ENCODE measurements around the gene RTKN2. TPM values are rescaled to one million over a fixed set of nuclear protein-coding genes. Genes with fewer than 3 reads are reported as not detected.

The RTKN2 gene
- total RNA-seq, 2 donors from 2014 or later, result 2.1 to 3.6 TPM

DNA sequence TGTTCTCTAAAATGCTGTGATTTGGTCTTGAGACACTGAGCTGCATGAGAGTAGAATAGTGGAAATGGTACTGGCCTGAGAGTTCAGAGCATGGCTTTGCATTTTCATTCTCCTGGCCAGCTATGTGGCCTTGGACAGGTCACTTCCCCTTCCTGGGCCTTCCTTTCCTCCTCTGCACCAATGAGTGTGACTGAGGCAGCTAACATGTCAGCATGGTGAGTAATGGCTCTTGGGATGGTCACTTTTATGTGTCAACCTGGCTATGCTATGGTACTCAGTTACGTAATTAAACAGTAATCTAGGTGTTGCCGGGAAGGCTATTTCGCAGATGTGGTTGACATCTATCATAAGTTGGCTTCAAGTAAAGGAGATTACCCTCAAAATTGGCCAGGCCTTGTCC, 109.3 kb downstream of the RTKN2 start:
- H3K36me3 ChIP-seq, result no peaks in the 10 kb centered on the region
- no peak overlapping the region for H3K27ac ChIP-seq
- WGBS, result 97% methylated on average over 3 of the region's 3 CpGs
- TF ChIP-seq POLR2A (IDR thresholded peaks at IDR 0.05), result no peak
- no peak for TF ChIP-seq CTCF (IDR thresholded peaks at IDR 0.05)
- TF ChIP-seq POLR2AphosphoS5 (IDR thresholded peaks at IDR 0.05), result no peak
- H3K27me3 ChIP-seq (replicated peaks; ENCODE audit: insufficient read depth), result no peaks in the 10 kb centered on the region
- DNase-seq (ENCODE audit: low spot score), result no peak
- H3K4me3 ChIP-seq, result no peak overlapping the region
- intact Hi-C loops (cut with DNase I), result no loop called here
- no peaks in the 10 kb centered on the region for H3K4me1 ChIP-seq (replicated peaks)
- H3K9me3 ChIP-seq, result no peaks in the 10 kb centered on the region

- Histone ChIP-seq H3K36me3 (no peaks in the 10 kb centered on the region), H3K4me1 (replicated peaks) (no peaks in the 10 kb centered on the region), H3K4me3 (no peak overlapping the region), H3K27ac (no peak overlapping the region), H3K27me3 (replicated peaks; ENCODE audit: insufficient read depth) (no peaks in the 10 kb centered on the region), H3K9me3 (no peaks in the 10 kb centered on the region)
- intact Hi-C loops (cut with DNase I), result no loop called here
- no peak for DNase-seq (ENCODE audit: low spot score)
- WGBS, result 93% methylated on average over 3 of the region's 3 CpGs
- TF ChIP-seq POLR2A (IDR thresholded peaks at IDR 0.05) (no peak), CTCF (IDR thresholded peaks at IDR 0.05) (no peak), POLR2AphosphoS5 (IDR thresholded peaks at IDR 0.05) (no peak)
These were observed 111.0 kb downstream of the RTKN2 start for GRCh38 chr10:62157601-62158000.

DNA sequence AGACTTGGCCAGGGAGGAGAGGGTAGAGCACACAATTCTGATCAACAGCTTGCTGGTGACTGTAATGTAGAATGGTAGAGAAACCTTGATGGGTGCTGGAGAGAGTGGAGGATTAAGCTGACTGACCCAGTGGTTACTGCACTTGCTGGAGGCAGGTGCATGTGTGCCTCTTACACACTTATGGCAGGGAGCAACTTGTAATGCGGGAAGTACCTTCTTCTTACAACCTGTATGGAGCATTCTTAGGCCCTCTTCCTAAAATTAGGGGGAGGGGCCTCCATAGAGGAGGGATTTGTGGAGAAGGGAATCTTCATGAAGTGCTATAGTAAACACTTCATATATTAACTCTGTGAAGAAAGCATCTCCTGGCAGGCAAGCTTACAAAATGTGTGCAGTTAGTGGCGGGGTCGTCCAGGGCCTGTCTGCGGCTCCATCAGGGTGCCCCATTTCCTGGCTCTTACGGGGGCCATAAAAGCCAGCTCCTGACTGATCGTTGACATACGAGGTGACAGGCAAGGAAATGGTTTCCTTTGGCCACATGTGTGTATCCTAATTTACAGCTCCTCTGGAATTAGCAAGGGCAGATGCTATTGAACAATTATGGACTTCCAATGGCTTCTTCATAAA, 113.5 kb downstream of the RTKN2 start:
- no peak overlapping the region for H3K4me3 ChIP-seq
- intact Hi-C loops (cut with DNase I), result no loop called here
- H3K27me3 ChIP-seq (replicated peaks; ENCODE audit: insufficient read depth), result no peaks in the 10 kb centered on the region
- no peak for DNase-seq (ENCODE audit: low spot score)
- TF ChIP-seq POLR2AphosphoS5 (IDR thresholded peaks at IDR 0.05) (no peak), POLR2A (IDR thresholded peaks at IDR 0.05) (no peak), CTCF (IDR thresholded peaks at IDR 0.05) (no peak)
- H3K36me3 ChIP-seq, result no peaks in the 10 kb centered on the region
- WGBS, result 76% methylated on average over 7 of the region's 7 CpGs
- H3K4me1 ChIP-seq (replicated peaks), result no peaks in the 10 kb centered on the region
- H3K27ac ChIP-seq, result no peak overlapping the region
- no peaks in the 10 kb centered on the region for H3K9me3 ChIP-seq

DNA sequence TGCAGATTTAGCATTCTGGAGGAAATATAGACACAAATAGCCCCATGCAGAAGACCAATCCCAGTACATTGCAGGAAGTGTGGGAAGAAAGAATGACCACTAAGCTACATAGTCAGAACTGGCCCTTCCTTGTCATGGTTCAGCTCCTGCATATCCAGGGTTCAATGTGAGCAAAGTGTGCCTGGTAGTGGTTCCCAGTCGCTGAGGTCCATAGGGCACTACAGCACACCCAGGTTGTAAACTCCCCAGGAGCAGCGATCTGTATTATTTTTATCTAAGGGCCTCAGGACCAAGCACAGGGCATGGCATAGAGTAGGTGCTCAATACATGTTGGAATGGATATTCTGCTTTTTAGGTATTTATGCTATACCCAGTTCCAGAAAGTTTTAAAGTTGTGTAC, 114.4 kb downstream of the RTKN2 start:
- 100% methylated on average over 2 of the region's 2 CpGs for WGBS
- TF ChIP-seq CTCF (IDR thresholded peaks at IDR 0.05), result no peak
- TF ChIP-seq POLR2AphosphoS5 (IDR thresholded peaks at IDR 0.05), result no peak
- TF ChIP-seq POLR2A (IDR thresholded peaks at IDR 0.05), result no peak
- no peaks in the 10 kb centered on the region for H3K4me1 ChIP-seq (replicated peaks)
- intact Hi-C loops (cut with DNase I), result no loop called here
- H3K9me3 ChIP-seq, result no peaks in the 10 kb centered on the region
- no peaks in the 10 kb centered on the region for H3K36me3 ChIP-seq
- H3K27me3 ChIP-seq (replicated peaks; ENCODE audit: insufficient read depth), result no peaks in the 10 kb centered on the region
- no peak overlapping the region for H3K27ac ChIP-seq
- DNase-seq (ENCODE audit: low spot score), result no peak
- H3K4me3 ChIP-seq, result no peak overlapping the region

GRCh38 chr10:62153191-62153590, 115.5 kb downstream of the RTKN2 start:
- DNase-seq (ENCODE audit: low spot score), result no peak
- Histone ChIP-seq H3K4me1 (replicated peaks) (no peaks in the 10 kb centered on the region), H3K27ac (no peak overlapping the region), H3K4me3 (no peak overlapping the region), H3K36me3 (no peaks in the 10 kb centered on the region), H3K9me3 (no peaks in the 10 kb centered on the region), H3K27me3 (replicated peaks; ENCODE audit: insufficient read depth) (no peaks in the 10 kb centered on the region)
- intact Hi-C loops (cut with DNase I), result no loop called here
- TF ChIP-seq CTCF (IDR thresholded peaks at IDR 0.05), result no peak
- 100% methylated on average over 1 of the region's 1 CpG for WGBS
